ENCODE data around the gene LPP. TPM values are rescaled to one million over a fixed set of nuclear protein-coding genes. Genes with fewer than 3 reads are reported as not detected.

LPP gene
- total and polyA plus RNA-seq, 5 donors from 2014 or later = 14.5 to 102 (median 21.7) TPM

DNA sequence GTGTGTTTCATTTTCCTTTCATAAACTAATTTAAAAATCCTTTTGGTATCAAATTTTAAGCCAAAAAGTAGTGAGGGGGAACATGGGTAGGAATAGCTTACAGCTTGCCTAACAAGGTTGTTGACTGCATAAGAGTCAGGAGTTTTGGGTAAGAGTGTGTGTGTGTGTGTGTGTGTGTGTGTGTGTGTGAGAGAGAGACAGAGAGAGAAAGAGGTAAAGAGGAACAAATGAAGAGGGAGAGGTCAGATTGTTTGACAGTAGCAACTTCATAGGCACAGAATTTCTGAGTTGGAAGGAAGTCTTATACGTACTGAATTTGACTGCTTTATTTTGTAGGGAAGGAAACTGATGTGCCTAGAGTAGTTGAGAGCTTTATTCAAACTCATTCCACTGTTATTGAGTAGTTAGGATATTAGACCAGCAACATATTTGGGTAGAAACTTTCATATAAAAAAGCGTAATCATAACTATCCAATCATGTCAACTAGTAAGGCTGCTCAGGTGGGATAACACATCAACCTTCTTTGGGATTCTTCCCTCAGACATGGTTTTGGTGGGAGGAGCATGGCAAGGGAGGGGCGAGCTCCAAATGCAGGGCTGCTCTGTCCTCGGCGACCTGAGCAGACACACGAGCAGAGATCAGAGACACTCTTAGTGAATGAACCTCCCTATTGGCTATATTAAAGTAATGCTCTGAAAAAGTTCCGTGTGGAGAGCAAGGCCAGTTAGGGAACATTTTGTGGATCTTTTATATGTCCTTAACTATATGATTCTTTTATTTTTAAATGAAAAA lies 86.4 kb downstream of the LPP start:
- Histone ChIP-seq H3K4me3 (ENCODE audit: low read depth, low read length) (no peak overlapping the region), H3K4me1 (ENCODE audit: control insufficient read depth, insufficient read depth, low read length, poor library complexity, severe bottlenecking) (no peaks in the 10 kb centered on the region), H3K27me3 (ENCODE audit: control insufficient read depth, insufficient read depth, low read length) (no peaks in the 10 kb centered on the region), H3K9me3 (ENCODE audit: control insufficient read depth in 2 of 2, low read length in 2 of 2) (no peaks in the 10 kb centered on the region), H3K27ac (ENCODE audit: insufficient read depth, low read length, poor library complexity, severe bottlenecking) (no peak overlapping the region), H3K36me3 (ENCODE audit: control insufficient read depth, insufficient read depth, low read length) (no peaks in the 10 kb centered on the region)
- Mint-ChIP-seq H3K27ac (no peak overlapping the region), H3K9me3 (peaks cover 0 to 2% (median 0%) of the 10 kb centered on the region in 7 donors), H3K36me3 (peaks cover 19% of the 10 kb centered on the region), H3K27me3 (no peaks in the 10 kb centered on the region), H3K4me3 (no peak overlapping the region), H3K4me1 (peaks cover 5 to 33% (median 14%) of the 10 kb centered on the region in 4 donors)
- ATAC-seq (ENCODE audit: low read depth in 2 of 2) = no peak
- no peak for DNase-seq

DNA sequence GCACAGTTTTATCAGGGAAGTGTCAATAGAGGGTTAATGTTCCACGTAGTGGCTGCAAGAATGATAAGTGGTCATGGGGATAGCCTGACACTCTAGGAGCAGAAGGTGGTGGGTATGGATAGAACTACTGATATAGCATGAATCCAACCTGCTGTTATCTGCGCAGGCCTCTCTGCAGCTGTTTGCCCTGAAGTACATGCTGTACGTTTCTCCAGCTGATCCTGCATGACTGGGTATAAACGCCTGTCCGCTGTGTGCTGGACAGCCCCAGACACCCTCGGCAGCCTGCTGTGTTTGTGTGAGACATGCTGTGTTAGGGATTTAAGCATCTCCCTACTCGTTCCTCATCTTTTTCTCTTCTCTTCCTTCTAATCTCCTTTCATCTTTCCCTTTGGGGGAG lies 87.1 kb downstream of the LPP start:
- H3K27ac Mint-ChIP-seq = peak overlapping the region in 1 of 3 donors; percentile 19
- peaks cover 19% of the 10 kb centered on the region for H3K36me3 Mint-ChIP-seq
- no peak overlapping the region for H3K4me3 Mint-ChIP-seq
- Histone ChIP-seq H3K27me3 (ENCODE audit: control insufficient read depth, insufficient read depth, low read length) (no peaks in the 10 kb centered on the region), H3K4me1 (ENCODE audit: control insufficient read depth, insufficient read depth, low read length, poor library complexity, severe bottlenecking) (no peaks in the 10 kb centered on the region), H3K4me3 (ENCODE audit: low read depth, low read length) (no peak overlapping the region), H3K27ac (ENCODE audit: insufficient read depth, low read length, poor library complexity, severe bottlenecking) (no peak overlapping the region), H3K36me3 (ENCODE audit: control insufficient read depth, insufficient read depth, low read length) (peaks cover 1% of the 10 kb centered on the region), H3K9me3 (ENCODE audit: control insufficient read depth in 2 of 2, low read length in 2 of 2) (no peaks in the 10 kb centered on the region)
- no peaks in the 10 kb centered on the region for H3K27me3 Mint-ChIP-seq
- H3K4me1 Mint-ChIP-seq = peaks cover 5 to 33% (median 14%) of the 10 kb centered on the region in 4 donors
- peaks cover 0 to 2% (median 0%) of the 10 kb centered on the region in 7 donors for H3K9me3 Mint-ChIP-seq
- ATAC-seq (ENCODE audit: low read depth in 2 of 2) (no peak), DNase-seq (no peak)

DNA sequence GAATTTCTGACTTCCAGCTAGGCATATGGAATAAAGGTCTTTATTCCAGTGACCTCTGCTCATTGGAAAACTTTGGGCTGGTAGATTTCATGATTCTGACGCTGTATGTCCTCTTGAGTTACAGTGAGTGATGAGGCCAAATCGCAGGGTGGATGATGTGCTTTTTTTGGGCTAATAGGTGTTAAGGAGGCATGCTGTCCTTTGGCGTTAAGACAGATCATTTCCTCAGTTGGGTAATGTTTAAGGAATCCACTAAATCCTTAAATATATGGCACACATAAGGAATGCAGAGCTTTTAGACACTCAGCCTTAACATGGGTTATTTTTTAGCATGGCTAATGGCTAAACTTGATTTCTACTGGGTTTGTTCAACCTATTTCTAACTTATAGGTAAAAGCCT lies 87.9 kb downstream of the LPP start:
- no peak for ATAC-seq (ENCODE audit: low read depth in 2 of 2)
- Histone ChIP-seq H3K4me1 (ENCODE audit: control insufficient read depth, insufficient read depth, low read length, poor library complexity, severe bottlenecking) (no peaks in the 10 kb centered on the region), H3K36me3 (ENCODE audit: control insufficient read depth, insufficient read depth, low read length) (peaks cover 4% of the 10 kb centered on the region), H3K27ac (ENCODE audit: insufficient read depth, low read length, poor library complexity, severe bottlenecking) (no peak overlapping the region), H3K27me3 (ENCODE audit: control insufficient read depth, insufficient read depth, low read length) (no peaks in the 10 kb centered on the region), H3K4me3 (ENCODE audit: low read depth, low read length) (no peak overlapping the region), H3K9me3 (ENCODE audit: control insufficient read depth in 2 of 2, low read length in 2 of 2) (no peaks in the 10 kb centered on the region)
- Mint-ChIP-seq H3K36me3 (peaks cover 19% of the 10 kb centered on the region), H3K27ac (peak overlapping the region in 1 of 3 donors; percentile 19), H3K27me3 (no peaks in the 10 kb centered on the region), H3K4me1 (peaks cover 5 to 29% (median 14%) of the 10 kb centered on the region in 4 donors), H3K9me3 (peaks cover 0 to 2% (median 0%) of the 10 kb centered on the region in 7 donors), H3K4me3 (no peak overlapping the region)
- no peak for DNase-seq

DNA sequence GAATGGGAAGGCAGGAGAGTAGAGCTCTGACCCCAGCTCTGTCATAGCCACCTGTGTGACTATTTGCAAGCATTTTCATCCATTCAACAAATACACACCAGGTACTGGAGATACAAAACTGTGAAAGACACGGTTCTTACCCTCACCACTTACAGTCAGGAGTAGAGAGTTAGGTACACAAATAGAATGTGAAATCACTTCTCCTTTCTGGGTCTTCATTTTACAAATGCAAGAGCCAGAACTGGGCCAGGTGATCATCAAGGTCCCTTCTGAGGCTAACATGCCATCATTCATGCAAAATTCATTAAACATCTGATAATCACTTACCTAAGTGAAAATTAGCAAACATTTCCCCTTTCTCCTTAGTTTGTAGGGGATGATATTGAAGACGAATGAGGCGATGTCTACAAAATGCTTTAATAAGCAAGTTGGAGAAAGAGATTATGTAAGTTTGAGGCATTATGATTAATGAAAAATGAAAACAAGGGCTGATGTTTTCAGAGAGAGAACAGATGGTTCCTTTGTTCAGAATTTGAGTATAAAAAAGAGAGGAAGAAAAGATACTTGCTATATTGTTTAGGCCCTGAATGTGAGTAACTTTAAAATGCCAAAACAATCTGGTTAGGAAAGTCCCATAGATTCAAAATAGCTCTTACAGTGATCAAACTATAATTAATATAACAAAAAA lies 88.6 kb downstream of the LPP start:
- Mint-ChIP-seq H3K4me3 (no peak overlapping the region), H3K4me1 (peaks cover 5 to 23% (median 9%) of the 10 kb centered on the region in 4 donors), H3K9me3 (peaks cover 0 to 2% (median 0%) of the 10 kb centered on the region in 7 donors), H3K27ac (peak overlapping the region in 2 of 3 donors; percentile 8 to 53), H3K27me3 (no peaks in the 10 kb centered on the region), H3K36me3 (peaks cover 12% of the 10 kb centered on the region)
- H3K27ac ChIP-seq (ENCODE audit: insufficient read depth, low read length, poor library complexity, severe bottlenecking) = no peak overlapping the region
- ATAC-seq (ENCODE audit: low read depth in 2 of 2) (no peak), DNase-seq (no peak)
- H3K27me3 ChIP-seq (ENCODE audit: control insufficient read depth, insufficient read depth, low read length) = no peaks in the 10 kb centered on the region
- no peaks in the 10 kb centered on the region for H3K9me3 ChIP-seq (ENCODE audit: control insufficient read depth in 2 of 2, low read length in 2 of 2)
- no peaks in the 10 kb centered on the region for H3K4me1 ChIP-seq (ENCODE audit: control insufficient read depth, insufficient read depth, low read length, poor library complexity, severe bottlenecking)
- H3K4me3 ChIP-seq (ENCODE audit: low read depth, low read length) = no peak overlapping the region
- peaks cover 4% of the 10 kb centered on the region for H3K36me3 ChIP-seq (ENCODE audit: control insufficient read depth, insufficient read depth, low read length)

DNA sequence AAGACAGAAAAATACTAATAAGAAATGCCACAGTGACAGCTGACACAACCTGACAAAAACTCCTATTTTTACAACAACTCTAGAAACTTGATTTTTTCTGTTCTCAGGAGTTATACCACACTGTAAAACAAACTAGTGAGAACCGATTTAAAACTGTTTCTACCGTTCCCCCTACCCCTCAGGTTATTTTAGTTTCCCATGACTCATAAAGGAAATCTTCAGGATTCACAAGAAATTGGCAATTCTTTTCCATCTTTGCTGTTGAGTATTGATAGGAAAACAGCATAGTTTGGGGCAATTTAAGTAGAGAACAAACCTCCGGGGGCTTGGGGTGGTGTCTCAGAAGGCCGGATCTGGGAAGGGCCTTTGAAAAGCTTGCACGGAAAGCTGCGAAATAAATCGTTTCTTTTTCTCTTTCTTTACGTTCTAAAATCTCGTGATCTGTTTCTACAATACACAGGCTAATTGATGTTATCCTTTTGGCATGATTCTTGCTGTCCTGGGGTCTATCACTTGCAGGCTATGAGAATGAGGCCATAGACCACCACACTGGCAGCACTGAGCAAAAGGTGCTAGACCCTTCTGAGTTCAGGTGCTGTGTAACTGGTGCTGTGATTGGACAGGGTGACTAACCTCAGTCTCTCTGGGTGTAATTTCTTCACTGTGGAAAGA lies 89.3 kb downstream of the LPP start:
- H3K27ac Mint-ChIP-seq = peak overlapping the region in 1 of 3 donors; percentile 8
- no peaks in the 10 kb centered on the region for H3K27me3 ChIP-seq (ENCODE audit: control insufficient read depth, insufficient read depth, low read length)
- no peaks in the 10 kb centered on the region for H3K27me3 Mint-ChIP-seq
- no peak overlapping the region for H3K4me3 ChIP-seq (ENCODE audit: low read depth, low read length)
- peaks cover 14% of the 10 kb centered on the region for H3K36me3 Mint-ChIP-seq
- ATAC-seq (ENCODE audit: low read depth in 2 of 2) = no peak
- H3K4me1 ChIP-seq (ENCODE audit: control insufficient read depth, insufficient read depth, low read length, poor library complexity, severe bottlenecking) = no peaks in the 10 kb centered on the region
- H3K4me1 Mint-ChIP-seq = peaks cover 5 to 20% (median 9%) of the 10 kb centered on the region in 4 donors
- H3K4me3 Mint-ChIP-seq = no peak overlapping the region
- H3K27ac ChIP-seq (ENCODE audit: insufficient read depth, low read length, poor library complexity, severe bottlenecking) = no peak overlapping the region
- H3K36me3 ChIP-seq (ENCODE audit: control insufficient read depth, insufficient read depth, low read length) = peaks cover 4% of the 10 kb centered on the region
- no peaks in the 10 kb centered on the region for H3K9me3 ChIP-seq (ENCODE audit: control insufficient read depth in 2 of 2, low read length in 2 of 2)
- no peak for DNase-seq
- H3K9me3 Mint-ChIP-seq = peaks cover 0 to 2% (median 0%) of the 10 kb centered on the region in 7 donors

DNA sequence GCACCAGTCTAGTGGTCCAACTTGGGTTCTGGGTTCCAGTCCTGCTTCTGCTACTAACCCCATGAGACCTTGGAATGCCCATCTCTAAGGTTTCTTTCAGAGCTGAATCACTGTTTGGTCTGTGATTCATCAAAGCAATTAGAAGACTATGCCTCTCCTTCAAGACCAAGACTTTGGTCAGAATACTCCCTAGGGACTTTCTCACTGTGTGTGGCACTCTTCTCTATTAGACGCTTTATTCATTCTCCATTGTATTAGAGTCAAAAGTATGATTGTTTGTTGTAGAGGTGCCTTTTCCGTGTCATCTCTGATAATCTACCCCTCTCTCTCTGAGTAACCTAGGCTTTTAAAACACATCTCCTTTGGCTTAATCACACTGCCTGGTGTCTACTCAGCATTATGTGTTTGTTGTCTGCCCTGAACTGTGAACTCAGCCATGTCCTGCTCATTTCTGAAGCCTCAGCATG lies 90.5 kb downstream of the LPP start:
- Mint-ChIP-seq H3K27me3 (no peaks in the 10 kb centered on the region), H3K27ac (no peak overlapping the region)

DNA sequence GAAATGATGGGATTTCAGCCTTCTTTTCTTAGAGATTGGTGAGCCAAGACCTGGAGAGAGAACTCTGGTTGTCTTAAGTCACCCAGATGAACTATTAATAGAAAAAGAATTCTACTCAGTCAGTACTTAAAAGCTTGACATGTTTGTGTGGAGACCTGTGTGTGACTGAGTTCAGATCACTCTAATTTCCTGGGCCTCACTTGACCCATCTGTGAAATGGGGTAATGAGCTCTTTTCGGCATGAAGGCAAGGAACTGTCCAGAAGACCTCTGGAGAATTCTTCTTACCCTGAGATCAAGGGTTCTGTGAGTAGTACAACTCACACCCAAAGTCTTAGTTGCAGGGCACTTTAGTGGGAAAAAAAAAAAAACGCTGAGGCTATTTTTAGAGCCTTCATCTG lies 92.9 kb downstream of the LPP start:
- H3K27ac Mint-ChIP-seq = no peak overlapping the region
- H3K9me3 Mint-ChIP-seq = no peaks in the 10 kb centered on the region

More for the DNA sequence above, 90.5 kb downstream of the LPP start:
- ATAC-seq (ENCODE audit: low read depth in 2 of 2) = no peak
- no peak overlapping the region for H3K4me3 Mint-ChIP-seq
- H3K27me3 ChIP-seq (ENCODE audit: control insufficient read depth, insufficient read depth, low read length) = no peaks in the 10 kb centered on the region
- peaks cover 4% of the 10 kb centered on the region for H3K36me3 ChIP-seq (ENCODE audit: control insufficient read depth, insufficient read depth, low read length)
- no peak for DNase-seq
- H3K4me1 ChIP-seq (ENCODE audit: control insufficient read depth, insufficient read depth, low read length, poor library complexity, severe bottlenecking) = no peaks in the 10 kb centered on the region
- H3K4me1 Mint-ChIP-seq = peaks cover 5 to 18% (median 7%) of the 10 kb centered on the region in 4 donors
- H3K9me3 Mint-ChIP-seq = peaks cover 0 to 2% (median 0%) of the 10 kb centered on the region in 7 donors
- no peaks in the 10 kb centered on the region for H3K9me3 ChIP-seq (ENCODE audit: control insufficient read depth in 2 of 2, low read length in 2 of 2)
- H3K27ac ChIP-seq (ENCODE audit: insufficient read depth, low read length, poor library complexity, severe bottlenecking) = no peak overlapping the region
- H3K4me3 ChIP-seq (ENCODE audit: low read depth, low read length) = no peak overlapping the region
- H3K36me3 Mint-ChIP-seq = peaks cover 12% of the 10 kb centered on the region

More for the DNA sequence above, 92.9 kb downstream of the LPP start:
- Histone ChIP-seq H3K4me3 (ENCODE audit: low read depth, low read length) (no peak overlapping the region), H3K27ac (ENCODE audit: insufficient read depth, low read length, poor library complexity, severe bottlenecking) (no peak overlapping the region), H3K27me3 (ENCODE audit: control insufficient read depth, insufficient read depth, low read length) (no peaks in the 10 kb centered on the region), H3K4me1 (ENCODE audit: control insufficient read depth, insufficient read depth, low read length, poor library complexity, severe bottlenecking) (no peaks in the 10 kb centered on the region), H3K9me3 (ENCODE audit: control insufficient read depth in 2 of 2, low read length in 2 of 2) (no peaks in the 10 kb centered on the region), H3K36me3 (ENCODE audit: control insufficient read depth, insufficient read depth, low read length) (peaks cover 4% of the 10 kb centered on the region)
- DNase-seq (no peak), ATAC-seq (ENCODE audit: low read depth in 2 of 2) (no peak)
- H3K27me3 Mint-ChIP-seq = no peaks in the 10 kb centered on the region
- no peak overlapping the region for H3K4me3 Mint-ChIP-seq
- H3K36me3 Mint-ChIP-seq = peaks cover 8% of the 10 kb centered on the region
- peaks cover 0 to 11% (median 6%) of the 10 kb centered on the region in 4 donors for H3K4me1 Mint-ChIP-seq

Data from CD4-positive, CD25-positive, alpha-beta regulatory T cell (primary cell).